Endothelial cell of hepatic sinusoid (primary cell): ENCODE results near the gene OTOP3.

Experiments used
- in situ Hi-C: cut with HindIII; loops from 2 replicates; pipeline ENCODE4 v1.10.0; 2017; ENCODE audit warnings: low sequenced_read_pairs

Gene OTOP3

DNA sequence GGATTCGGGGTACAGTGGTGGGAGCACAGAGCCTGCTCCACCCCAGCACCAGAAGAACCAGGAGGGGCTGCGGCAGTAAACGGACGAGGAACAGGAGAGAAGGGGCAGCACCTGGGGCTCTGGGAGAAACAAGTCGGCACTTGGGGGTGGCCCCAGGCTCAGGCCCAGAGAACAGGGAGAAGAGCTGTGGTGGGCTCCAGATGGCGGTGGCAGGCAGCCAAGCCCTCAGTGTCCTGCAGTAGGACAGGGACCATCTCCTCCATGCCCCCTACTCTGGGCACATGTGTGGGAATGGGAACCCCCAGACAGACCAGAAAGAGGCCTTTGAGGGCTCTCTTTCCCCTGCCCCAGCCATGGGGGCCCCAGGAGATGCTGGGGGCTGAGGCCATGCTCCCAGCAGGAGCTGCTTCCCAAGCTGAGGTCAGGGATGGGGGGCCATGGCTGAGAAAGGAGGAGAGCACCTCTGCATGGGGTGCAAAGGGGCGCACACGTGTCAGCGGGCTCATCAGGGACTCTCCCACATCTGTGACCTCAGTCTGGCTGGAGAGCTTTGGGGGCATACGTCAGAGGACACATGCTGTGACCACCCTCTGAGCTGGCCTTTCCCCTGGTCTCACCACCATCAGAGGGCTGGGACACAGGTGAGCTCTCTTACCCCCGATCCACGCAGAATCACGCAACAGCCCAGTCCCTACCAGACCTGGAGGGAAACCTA lies 19.4 kb upstream of the OTOP3 start:
- in situ Hi-C loops: no loop called here

DNA sequence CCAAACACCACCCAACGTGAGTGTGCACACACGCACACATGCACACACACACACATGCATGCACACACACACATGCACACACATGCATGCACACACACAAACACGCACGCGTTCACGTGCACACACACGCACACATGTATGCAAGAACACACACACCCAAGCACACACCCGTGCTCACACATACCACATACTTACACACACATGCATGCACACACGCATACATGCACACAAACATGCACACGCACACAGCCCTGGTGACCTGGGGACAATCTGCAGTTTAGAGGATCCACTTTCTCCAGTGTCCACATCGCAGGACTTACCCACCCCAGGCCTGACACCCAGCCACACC lies 18.9 kb upstream of the OTOP3 start:
- in situ Hi-C loops: no loop called here

GRCh38 chr17:74917430-74917829 lies 18.3 kb upstream of the OTOP3 start:
- in situ Hi-C loops: no loop called here

DNA sequence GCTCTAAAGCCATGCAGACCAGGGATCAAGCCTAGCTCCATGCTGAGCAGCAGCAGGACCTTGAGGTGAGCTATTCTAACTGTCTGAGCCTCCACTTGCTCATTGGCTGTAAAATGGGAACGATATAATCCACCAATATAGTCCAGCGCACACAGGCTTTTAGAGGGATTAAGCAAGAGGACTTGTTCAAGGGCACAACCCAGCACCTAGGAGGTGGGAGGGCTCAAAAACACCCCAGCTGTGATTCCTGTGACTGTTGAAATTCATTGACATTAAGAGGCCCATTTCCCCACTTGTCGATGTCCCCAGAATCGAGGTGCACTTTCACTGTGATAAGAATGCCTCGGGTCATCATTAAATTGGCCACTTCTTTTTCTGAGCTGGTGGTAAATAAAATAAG lies 16.8 kb upstream of the OTOP3 start:
- in situ Hi-C loops: no loop called here

GRCh38 chr17:74919440-74920305 lies 16.0 kb upstream of the OTOP3 start:
- in situ Hi-C loops: no loop called here

GRCh38 chr17:74920306-74920620 lies 15.4 kb upstream of the OTOP3 start:
- in situ Hi-C loops: no loop called here

DNA sequence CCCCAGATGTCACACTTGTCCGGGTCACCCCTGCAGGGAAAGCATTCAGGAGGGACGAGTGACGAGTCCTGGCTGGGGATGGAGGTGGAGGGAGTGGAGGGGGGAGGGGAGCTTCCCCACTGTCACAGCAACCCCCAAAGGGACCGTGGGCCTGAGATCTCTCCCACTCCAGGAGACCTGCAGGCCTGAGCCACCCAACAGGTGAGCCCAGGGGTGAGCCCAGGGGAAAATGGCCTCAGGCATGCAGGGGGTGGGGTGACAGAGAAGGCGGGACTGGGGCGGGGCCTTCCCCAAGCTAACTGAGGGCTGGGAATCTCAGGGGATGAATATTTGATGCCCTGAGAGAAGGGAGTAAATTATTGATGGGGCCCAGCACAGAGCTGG lies 15.1 kb upstream of the OTOP3 start:
- in situ Hi-C loops: no loop called here

DNA sequence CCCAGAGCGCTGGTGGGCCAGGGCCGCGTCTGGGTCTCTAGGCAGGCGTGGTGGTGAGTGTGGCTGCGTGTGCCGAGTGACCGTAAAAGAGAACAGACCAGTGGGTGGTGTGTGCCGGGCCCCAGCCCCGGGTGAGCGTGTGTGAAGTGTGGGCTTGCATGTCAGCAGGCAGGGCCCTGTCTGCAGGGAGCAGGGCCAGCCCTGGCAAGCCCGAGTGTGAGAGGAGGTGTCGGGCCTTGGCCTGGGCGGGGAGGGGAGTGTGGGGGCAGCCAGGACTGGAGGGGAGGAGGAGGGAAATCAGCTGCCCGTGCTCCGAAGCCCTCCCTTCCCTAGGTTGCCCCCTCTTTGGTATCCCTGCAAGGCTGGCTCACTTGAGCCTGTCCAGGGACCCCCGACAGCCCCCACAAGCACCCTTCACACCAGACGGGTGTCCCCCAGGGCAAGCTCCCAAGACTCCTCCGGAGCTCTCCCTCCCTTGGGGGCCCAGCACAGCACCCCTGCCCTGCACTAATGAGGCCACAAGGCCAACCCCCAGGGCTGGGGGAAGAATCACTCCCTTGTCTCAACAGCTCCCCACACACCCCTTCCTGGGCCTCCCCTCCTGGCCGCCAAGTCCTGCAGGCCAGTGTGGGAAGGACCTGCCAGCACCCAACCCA lies 14.5 kb upstream of the OTOP3 start:
- in situ Hi-C loops: no loop called here

GRCh38 chr17:74921769-74922168 lies 13.9 kb upstream of the OTOP3 start:
- in situ Hi-C loops: no loop called here

DNA sequence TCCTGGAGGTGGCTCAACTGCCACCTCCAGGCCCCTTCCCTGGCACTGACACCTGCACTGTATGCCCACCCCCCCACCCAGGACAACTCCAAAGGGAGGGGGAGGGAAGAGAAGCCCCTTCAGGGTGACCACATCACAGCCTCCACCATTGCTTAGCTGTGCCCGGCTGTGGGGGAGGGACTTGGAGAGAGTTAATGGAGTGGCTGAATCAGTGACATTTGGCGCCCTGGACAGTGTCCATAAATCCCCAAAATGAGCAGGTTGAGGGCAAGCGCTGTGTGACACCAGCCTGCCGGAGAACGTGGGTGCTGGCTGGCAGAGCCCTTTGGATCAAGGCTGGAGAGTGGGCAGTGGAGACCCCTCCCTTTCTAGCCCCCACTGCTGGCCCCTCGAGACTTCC lies 13.5 kb upstream of the OTOP3 start:
- in situ Hi-C loops: no loop called here

DNA sequence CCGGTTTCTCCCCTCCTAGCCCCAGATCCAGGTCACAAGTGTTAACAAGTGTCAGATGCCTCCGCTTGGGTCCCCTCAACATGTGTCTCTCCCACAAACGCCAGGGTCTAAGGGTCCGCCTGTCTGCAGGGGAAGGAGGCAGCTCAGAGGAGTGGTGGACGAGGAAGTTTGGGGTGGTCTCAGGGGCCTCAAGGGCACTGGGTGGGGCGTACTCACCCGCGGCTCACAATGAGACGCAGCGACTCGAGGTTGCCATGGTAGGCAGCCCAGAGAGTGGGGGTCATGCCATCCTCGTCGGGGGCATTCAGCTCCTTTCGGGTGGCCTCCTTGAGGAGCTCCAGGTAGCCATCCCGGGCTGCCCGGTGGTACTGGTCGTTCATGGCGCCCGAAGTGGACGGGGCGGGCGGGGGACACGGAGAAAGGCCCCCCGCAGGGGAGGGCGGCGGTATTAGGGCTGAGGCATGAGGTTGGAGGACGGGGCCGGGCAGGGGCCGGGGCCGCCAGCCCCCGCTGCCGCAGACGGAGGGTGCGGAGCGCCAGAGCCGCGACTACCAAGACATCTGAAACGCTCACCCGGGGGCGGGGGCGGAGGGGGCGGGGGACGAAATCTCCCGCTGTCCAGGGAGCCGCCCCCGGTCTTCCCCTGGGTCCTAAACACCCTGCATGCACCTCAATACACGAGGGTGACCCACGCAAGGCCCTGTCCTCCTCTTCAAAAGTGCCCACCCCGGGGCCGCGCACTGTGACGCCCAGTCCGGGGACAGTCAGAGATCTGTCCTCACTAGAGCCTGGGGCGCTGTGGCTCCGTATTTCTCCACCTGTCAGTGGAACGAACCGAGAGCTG lies 12.8 kb upstream of the OTOP3 start, which contains the start of gene USH1G:
Gene USH1G, minus strand, starts transcription at position 562 of the 844 bp plus-strand sequence. Its CDS starts 182 bp downstream, at position 380.
- in situ Hi-C loops: no loop called here

DNA sequence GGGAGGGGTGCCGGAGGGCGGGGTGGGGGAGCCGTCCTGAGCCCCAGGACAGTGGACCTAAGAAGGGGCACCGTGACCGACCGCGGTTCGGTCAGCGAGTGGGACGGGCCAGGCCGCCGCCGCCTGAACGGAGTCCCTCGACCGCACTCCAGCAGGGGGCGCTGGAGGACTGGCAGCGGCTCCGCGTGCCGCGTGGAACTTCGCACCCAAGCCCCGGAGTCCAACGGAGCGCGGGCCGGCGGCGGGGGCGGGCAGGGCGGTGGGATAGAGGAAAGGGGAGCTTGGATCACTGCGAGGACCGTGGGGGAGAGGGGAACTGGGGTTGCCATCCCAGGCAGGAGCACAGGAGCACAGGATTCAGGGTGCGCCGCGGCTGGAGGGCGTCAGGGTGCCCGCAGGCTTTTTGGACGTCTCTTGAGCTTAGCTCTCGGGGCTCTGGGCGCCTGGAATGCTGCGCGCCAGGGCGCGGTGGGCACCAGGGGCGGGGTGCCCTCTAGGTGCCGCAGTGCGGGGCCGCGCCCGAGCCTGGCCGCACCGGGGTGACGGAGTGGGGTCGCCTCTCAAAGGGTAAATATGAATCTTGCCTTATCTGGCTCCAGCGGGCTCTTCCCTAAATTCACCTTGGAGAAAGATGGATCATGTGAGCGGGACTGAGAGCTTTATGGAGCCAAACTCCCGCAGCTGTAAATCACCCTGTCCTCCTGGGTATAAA lies 12.0 kb upstream of the OTOP3 start:
- in situ Hi-C loops: no loop called here

- in situ Hi-C loops: no loop called here
Measured at GRCh38 chr17:74924250-74924948, 11.3 kb upstream of the OTOP3 start, which contains the start of gene OTOP2. TSS of gene OTOP2 (plus strand) at chr17:74924273. CDS start at chr17:74924633, 360 bp downstream.

- in situ Hi-C loops: no loop called here
Measured at GRCh38 chr17:74925242-74925641, 10.5 kb upstream of the OTOP3 start.

- in situ Hi-C loops: no loop called here
Measured at GRCh38 chr17:74928786-74929185, 6.9 kb upstream of the OTOP3 start.

DNA sequence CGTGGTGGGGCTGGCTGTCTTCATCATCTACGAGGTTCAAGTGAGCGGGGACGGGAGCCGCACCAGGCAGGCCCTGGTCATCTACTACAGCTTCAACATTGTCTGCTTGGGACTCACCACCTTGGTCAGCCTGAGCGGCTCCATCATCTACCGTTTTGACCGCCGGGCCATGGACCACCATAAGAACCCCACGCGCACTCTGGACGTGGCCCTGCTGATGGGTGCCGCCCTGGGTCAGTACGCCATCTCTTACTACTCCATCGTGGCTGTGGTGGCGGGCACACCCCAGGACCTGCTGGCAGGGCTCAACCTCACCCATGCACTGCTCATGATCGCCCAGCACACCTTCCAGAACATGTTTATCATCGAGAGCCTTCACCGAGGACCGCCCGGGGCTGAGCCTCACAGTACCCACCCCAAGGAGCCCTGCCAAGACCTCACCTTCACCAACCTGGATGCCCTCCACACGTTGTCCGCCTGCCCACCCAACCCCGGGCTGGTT lies 5.1 kb upstream of the OTOP3 start:
- in situ Hi-C loops: no loop called here

- in situ Hi-C loops: no loop called here
Measured at GRCh38 chr17:74935048-74935447, 650 bp upstream of the OTOP3 start.

GRCh38 chr17:74936470-74936799 lies 737 bp downstream of the OTOP3 start:
- in situ Hi-C loops: no loop called here
